SK-N-SH treated with all-trans-retinoic acid at 6 μM for 48 hours (cell line): Measurements from ENCODE around the gene NNMT.

Source experiments
- ATAC-seq: fragments of 200-7000 bp; cut with Tn5 transposase; 3 replicates; pipeline ENCODE4 v1.9.1; 2020; ENCODE audit warnings: mild to moderate bottlenecking, moderate library complexity
- BACH2 ChIP-seq: fragments of 250-450 bp; sonication (Bioruptor Pico); IDR thresholded peaks from 2 replicates; pipeline ENCODE4 v1.9.0; 2021; ENCODE audit warnings: mild to moderate bottlenecking, borderline replicate concordance
- CSDC2 ChIP-seq: fragments of 250-450 bp; sonication (Bioruptor Pico); IDR thresholded peaks from 2 replicates; pipeline ENCODE4 v1.5.0; 2020; ENCODE audit warnings: mild to moderate bottlenecking, moderate library complexity
- ESRRG ChIP-seq: fragments of 250-450 bp; sonication (Bioruptor Pico); IDR thresholded peaks from 2 replicates; pipeline ENCODE4 v1.6.1; 2021; ENCODE audit warnings: mild to moderate bottlenecking
- GLIS3 ChIP-seq: fragments of 250-450 bp; sonication (Bioruptor Pico); IDR thresholded peaks from 2 replicates; pipeline ENCODE4 v1.5.0; 2020; ENCODE audit warnings: mild to moderate bottlenecking, moderate library complexity
- ISL1 ChIP-seq: fragments of 250-450 bp; sonication (Bioruptor Pico); IDR thresholded peaks from 2 replicates; pipeline ENCODE4 v2.1.2; 2022; ENCODE audit warnings: mild to moderate bottlenecking, moderate library complexity
- OSR1 ChIP-seq: fragments of 250-450 bp; sonication (Bioruptor Pico); IDR thresholded peaks from 2 replicates; pipeline ENCODE4 v1.8.0; 2022; ENCODE audit warnings: moderate library complexity, mild to moderate bottlenecking, inconsistent platforms
- PPARA ChIP-seq: fragments of 250-450 bp; sonication (Bioruptor Pico); IDR thresholded peaks from 2 replicates; pipeline ENCODE4 v1.5.0; 2020; ENCODE audit warnings: mild to moderate bottlenecking, borderline replicate concordance
- RARB ChIP-seq: fragments of 250-450 bp; sonication (Bioruptor Pico); IDR thresholded peaks from 2 replicates; pipeline ENCODE4 v1.8.0; 2021; ENCODE audit warnings: mild to moderate bottlenecking, moderate library complexity
- TOX ChIP-seq: fragments of 250-450 bp; sonication (Bioruptor Pico); IDR thresholded peaks from 2 replicates; pipeline ENCODE4 v1.8.0; 2021; ENCODE audit warnings: mild to moderate bottlenecking, moderate library complexity, borderline replicate concordance
- ZFP3 ChIP-seq: fragments of 250-450 bp; sonication (Bioruptor Pico); IDR thresholded peaks from 2 replicates; pipeline ENCODE4 v1.5.0; 2020; ENCODE audit warnings: mild to moderate bottlenecking, moderate library complexity
- ZFP30 ChIP-seq: fragments of 450-650 bp; formaldehyde crosslinking; IDR thresholded peaks from 2 replicates; pipeline ENCODE4 v1.5.0; 2022; ENCODE audit warnings: mild to moderate bottlenecking, moderate library complexity
- ZNF565 ChIP-seq: fragments of 450-650 bp; formaldehyde crosslinking; conservative IDR thresholded peaks from 2 replicates; pipeline ENCODE4 v1.5.0; 2020; ENCODE audit warnings: low read depth, mild to moderate bottlenecking, moderate library complexity
- ZNF70 ChIP-seq: fragments of 450-650 bp; formaldehyde crosslinking; IDR thresholded peaks from 2 replicates; pipeline ENCODE4 v1.5.0; 2020; ENCODE audit warnings: mild to moderate bottlenecking, moderate library complexity
- ZNF8 ChIP-seq: fragments of 450-650 bp; formaldehyde crosslinking; IDR thresholded peaks from 2 replicates; pipeline ENCODE4 v1.5.0; 2020; ENCODE audit warnings: mild to moderate bottlenecking, moderate library complexity
- TF ChIP-seq, protein P1 (sequence below): fragments of 250-450 bp; sonication (Bioruptor Pico); IDR thresholded peaks from 2 replicates; pipeline ENCODE4 v1.5.1; 2020; ENCODE audit warnings: low read depth, mild to moderate bottlenecking, moderate library complexity
- TF ChIP-seq, protein P2 (sequence below): fragments of 250-450 bp; sonication (Bioruptor Pico); IDR thresholded peaks from 2 replicates; pipeline ENCODE4 v1.5.1; 2021; ENCODE audit warnings: mild to moderate bottlenecking, moderate library complexity
- TF ChIP-seq, protein P3 (sequence below): fragments of 250-450 bp; sonication (Bioruptor Pico); IDR thresholded peaks from 2 replicates; pipeline ENCODE4 v1.5.0; 2020; ENCODE audit warnings: mild to moderate bottlenecking, moderate library complexity
- TF ChIP-seq, protein P4 (sequence below): fragments of 250-450 bp; sonication (Bioruptor Pico); IDR thresholded peaks from 2 replicates; pipeline ENCODE4 v1.8.0; 2021; ENCODE audit warnings: low read depth, mild to moderate bottlenecking, moderate library complexity, borderline replicate concordance

The NNMT gene

DNA sequence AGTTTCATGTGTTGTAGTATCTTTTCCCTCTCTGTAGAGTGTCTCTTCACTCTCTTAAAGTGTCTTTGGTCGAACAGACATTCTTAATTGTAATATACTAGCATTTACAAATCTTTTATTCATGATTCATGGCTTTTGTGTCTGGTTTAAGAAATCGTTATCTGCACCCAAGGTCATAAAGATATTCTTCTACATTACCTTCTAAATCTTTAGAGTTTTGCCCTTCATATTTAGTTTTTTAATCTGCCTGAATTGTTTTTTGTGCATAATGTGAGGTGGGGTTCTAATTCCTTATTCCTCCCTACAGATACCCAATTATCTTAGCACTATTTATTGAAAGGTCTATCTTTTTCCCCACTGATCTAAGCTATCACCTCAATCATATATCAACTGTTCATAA, 9.0 kb upstream of the NNMT start:
- ATAC-seq = no peak
- TF ChIP-seq ESRRG (CRISPR knock-in tag) (no peak), GLIS3 (CRISPR knock-in tag) (no peak), ZFP3 (CRISPR knock-in tag) (peak; percentile 98), ZNF8 (CRISPR knock-in tag) (no peak), CSDC2 (no peak), ZNF70 (CRISPR knock-in tag) (no peak)
- TF ChIP-seq, protein P1, sequence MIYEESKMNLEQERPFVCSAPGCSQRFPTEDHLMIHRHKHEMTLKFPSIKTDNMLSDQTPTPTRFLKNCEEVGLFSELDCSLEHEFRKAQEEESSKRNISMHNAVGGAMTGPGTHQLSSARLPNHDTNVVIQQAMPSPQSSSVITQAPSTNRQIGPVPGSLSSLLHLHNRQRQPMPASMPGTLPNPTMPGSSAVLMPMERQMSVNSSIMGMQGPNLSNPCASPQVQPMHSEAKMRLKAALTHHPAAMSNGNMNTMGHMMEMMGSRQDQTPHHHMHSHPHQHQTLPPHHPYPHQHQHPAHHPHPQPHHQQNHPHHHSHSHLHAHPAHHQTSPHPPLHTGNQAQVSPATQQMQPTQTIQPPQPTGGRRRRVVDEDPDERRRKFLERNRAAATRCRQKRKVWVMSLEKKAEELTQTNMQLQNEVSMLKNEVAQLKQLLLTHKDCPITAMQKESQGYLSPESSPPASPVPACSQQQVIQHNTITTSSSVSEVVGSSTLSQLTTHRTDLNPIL (CRISPR knock-in tag) = no peak
- TF ChIP-seq, protein P2, sequence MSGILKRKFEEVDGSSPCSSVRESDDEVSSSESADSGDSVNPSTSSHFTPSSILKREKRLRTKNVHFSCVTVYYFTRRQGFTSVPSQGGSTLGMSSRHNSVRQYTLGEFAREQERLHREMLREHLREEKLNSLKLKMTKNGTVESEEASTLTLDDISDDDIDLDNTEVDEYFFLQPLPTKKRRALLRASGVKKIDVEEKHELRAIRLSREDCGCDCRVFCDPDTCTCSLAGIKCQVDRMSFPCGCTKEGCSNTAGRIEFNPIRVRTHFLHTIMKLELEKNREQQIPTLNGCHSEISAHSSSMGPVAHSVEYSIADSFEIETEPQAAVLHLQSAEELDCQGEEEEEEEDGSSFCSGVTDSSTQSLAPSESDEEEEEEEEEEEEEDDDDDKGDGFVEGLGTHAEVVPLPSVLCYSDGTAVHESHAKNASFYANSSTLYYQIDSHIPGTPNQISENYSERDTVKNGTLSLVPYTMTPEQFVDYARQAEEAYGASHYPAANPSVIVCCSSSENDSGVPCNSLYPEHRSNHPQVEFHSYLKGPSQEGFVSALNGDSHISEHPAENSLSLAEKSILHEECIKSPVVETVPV (CRISPR knock-in tag) = no peak

DNA sequence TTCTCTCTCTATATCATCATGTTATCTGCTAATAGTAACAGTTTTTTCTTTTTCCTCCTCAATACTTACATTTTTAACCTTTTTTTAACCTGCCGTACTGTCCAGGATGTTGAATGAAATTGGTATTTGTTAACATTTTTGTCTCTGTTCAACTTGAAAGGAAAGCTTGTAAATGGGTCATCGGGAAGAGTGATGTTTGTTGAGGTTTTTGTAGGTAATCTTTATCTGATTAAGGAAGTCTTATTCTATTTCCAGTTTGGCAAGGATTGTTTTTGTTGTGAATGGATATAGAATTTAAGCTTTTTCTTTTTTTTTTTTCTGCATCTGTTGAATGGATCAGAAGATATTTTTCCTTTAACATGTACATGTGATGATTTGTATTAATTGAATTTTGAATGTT, 8.1 kb upstream of the NNMT start:
- ATAC-seq = no peak
- TF ChIP-seq ZNF565 (CRISPR knock-in tag) (no peak), ZNF70 (CRISPR knock-in tag) (no peak)
- TF ChIP-seq, all 23 proteins: peak for 0

DNA sequence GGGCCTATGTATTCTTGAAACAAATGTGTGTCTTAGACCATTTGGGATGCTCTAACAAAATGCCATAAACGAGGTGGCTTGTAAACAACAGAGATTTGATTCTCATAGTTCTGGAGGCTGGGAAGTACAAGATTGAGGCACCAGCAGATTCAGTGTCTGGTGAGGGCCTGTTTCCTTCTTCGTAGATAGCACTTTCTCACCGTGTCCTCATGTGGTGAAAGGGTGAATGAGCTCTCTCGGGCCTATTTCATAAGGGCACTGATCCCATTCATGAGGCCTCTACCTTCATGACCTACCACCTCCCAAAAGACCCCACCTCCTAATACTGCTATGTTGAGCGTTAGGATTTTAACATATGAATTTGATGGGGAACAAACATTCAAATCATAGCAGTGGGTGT, 6.4 kb upstream of the NNMT start:
- no peak for ATAC-seq
- no peak for TF ChIP-seq ZNF565 (CRISPR knock-in tag)
- TF ChIP-seq, protein P3, sequence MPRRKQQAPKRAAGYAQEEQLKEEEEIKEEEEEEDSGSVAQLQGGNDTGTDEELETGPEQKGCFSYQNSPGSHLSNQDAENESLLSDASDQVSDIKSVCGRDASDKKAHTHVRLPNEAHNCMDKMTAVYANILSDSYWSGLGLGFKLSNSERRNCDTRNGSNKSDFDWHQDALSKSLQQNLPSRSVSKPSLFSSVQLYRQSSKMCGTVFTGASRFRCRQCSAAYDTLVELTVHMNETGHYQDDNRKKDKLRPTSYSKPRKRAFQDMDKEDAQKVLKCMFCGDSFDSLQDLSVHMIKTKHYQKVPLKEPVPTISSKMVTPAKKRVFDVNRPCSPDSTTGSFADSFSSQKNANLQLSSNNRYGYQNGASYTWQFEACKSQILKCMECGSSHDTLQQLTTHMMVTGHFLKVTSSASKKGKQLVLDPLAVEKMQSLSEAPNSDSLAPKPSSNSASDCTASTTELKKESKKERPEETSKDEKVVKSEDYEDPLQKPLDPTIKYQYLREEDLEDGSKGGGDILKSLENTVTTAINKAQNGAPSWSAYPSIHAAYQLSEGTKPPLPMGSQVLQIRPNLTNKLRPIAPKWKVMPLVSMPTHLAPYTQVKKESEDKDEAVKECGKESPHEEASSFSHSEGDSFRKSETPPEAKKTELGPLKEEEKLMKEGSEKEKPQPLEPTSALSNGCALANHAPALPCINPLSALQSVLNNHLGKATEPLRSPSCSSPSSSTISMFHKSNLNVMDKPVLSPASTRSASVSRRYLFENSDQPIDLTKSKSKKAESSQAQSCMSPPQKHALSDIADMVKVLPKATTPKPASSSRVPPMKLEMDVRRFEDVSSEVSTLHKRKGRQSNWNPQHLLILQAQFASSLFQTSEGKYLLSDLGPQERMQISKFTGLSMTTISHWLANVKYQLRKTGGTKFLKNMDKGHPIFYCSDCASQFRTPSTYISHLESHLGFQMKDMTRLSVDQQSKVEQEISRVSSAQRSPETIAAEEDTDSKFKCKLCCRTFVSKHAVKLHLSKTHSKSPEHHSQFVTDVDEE (CRISPR knock-in tag) = no peak
- TF ChIP-seq TOX = no peak
- no peak for TF ChIP-seq ZFP30 (CRISPR knock-in tag)
- no peak for TF ChIP-seq BACH2 (CRISPR knock-in tag)
- TF ChIP-seq, protein P2 (CRISPR knock-in tag) = no peak
- TF ChIP-seq PPARA (CRISPR knock-in tag) = no peak
- TF ChIP-seq GLIS3 (CRISPR knock-in tag) = no peak
- no peak for TF ChIP-seq ISL1
- TF ChIP-seq OSR1 = no peak
- TF ChIP-seq, protein P4, sequence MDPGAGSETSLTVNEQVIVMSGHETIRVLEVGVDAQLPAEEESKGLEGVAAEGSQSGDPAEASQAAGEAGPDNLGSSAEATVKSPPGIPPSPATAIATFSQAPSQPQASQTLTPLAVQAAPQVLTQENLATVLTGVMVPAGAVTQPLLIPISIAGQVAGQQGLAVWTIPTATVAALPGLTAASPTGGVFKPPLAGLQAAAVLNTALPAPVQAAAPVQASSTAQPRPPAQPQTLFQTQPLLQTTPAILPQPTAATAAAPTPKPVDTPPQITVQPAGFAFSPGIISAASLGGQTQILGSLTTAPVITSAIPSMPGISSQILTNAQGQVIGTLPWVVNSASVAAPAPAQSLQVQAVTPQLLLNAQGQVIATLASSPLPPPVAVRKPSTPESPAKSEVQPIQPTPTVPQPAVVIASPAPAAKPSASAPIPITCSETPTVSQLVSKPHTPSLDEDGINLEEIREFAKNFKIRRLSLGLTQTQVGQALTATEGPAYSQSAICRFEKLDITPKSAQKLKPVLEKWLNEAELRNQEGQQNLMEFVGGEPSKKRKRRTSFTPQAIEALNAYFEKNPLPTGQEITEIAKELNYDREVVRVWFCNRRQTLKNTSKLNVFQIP (CRISPR knock-in tag) = no peak
- TF ChIP-seq ESRRG (CRISPR knock-in tag) = no peak

DNA sequence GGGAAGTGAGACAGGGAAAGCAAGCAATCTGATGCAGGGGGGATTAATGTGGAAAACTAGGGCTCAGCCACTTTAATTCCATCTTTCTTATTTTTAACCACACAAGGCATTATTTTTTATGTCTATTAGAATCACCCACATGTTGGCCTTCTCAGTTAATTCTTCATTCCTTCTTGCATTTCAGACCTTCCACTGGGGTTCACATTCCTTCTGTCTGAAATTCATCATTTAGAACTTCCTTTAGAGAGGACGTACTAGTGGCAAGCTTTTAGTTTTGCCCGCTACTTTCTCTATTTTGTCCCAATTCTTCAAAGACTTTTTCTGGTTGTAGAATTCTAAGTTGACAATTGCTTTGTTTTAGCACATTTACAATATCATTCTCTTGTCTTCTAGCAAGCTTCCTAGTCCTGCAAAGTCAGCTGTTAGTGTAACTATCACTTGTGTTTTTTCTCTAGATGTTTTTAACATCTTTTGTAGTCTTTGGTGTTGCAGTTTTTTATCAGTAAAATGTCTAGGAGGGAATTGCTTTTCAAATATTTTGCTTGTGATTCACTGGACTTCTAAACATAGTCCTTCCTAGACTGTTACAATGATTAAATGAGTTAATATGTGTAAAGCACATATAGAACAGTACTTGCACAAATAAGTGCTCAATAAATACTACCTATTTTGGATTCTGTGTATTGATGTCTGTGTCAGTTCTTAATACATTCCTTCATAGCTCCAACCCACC, 5.5 kb upstream of the NNMT start:
- ATAC-seq = peak; percentile 4; the same call in 1 of the 3 replicates
- no peak for TF ChIP-seq ZNF8 (CRISPR knock-in tag)
- TF ChIP-seq TOX = no peak
- TF ChIP-seq PPARA (CRISPR knock-in tag) = no peak
- TF ChIP-seq GLIS3 (CRISPR knock-in tag) = no peak
- no peak for TF ChIP-seq ESRRG (CRISPR knock-in tag)
- TF ChIP-seq, protein P3 (CRISPR knock-in tag) = no peak
- no peak for TF ChIP-seq RARB (CRISPR knock-in tag)
- TF ChIP-seq ZNF565 (CRISPR knock-in tag) = no peak
- TF ChIP-seq OSR1 = no peak
